SK-N-SH treated with all-trans-retinoic acid at 6 μM for 48 hours (cell line): ENCODE results near the gene KNG1.

Source experiments
- BACH2 ChIP-seq: fragments of 250-450 bp; sonication (Bioruptor Pico); IDR thresholded peaks from 2 replicates; pipeline ENCODE4 v1.9.0; 2021; ENCODE audit warnings: mild to moderate bottlenecking, borderline replicate concordance
- TCF4 ChIP-seq: fragments of 250-450 bp; sonication (Bioruptor Pico); IDR thresholded peaks from 2 replicates; pipeline ENCODE4 v1.8.0; 2021; ENCODE audit warnings: mild to moderate bottlenecking, moderate library complexity, borderline replicate concordance
- ZFP3 ChIP-seq: fragments of 250-450 bp; sonication (Bioruptor Pico); IDR thresholded peaks from 2 replicates; pipeline ENCODE4 v1.5.0; 2020; ENCODE audit warnings: mild to moderate bottlenecking, moderate library complexity
- TF ChIP-seq, protein P1 (sequence below): fragments of 250-450 bp; sonication (Bioruptor Pico); IDR thresholded peaks from 2 replicates; pipeline ENCODE4 v1.8.0; 2021; ENCODE audit warnings: low read depth, mild to moderate bottlenecking, moderate library complexity, borderline replicate concordance

DNA sequence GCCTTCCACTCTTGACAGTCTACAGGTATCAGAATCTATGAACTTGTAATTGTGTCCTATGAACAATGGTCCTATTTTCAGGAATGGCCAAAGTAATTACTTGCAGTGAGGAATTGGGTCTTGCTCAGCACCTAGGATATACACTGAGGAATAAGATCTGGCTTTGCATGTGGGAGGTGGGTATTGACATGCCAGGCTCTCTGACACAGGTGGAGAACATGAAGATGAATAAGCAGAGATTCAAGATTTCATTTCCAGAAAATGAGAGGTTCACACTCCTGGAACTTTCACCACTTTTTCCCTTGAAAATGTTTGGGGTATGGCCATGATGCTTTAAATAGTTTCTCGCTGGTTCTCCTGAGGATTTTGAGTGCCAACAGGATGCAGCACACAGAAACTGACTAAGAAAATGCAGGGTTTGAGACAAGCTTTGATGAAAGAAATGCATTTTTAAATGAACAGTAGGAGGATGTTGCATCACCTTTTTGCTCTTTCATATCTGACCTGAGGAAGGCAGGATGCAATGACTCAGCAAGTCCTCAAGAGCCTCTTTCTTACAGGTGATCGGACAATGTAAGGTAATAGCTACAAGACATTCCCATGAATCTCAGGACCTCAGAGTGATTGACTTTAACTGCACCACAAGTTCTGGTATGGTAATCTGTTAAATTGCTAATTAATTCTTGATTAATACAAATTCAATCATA is 47.6 kb upstream of the KNG1 start:
- TF ChIP-seq BACH2 (CRISPR knock-in tag) (no peak), ZFP3 (CRISPR knock-in tag) (no peak), TCF4 (CRISPR knock-in tag) (no peak)
- TF ChIP-seq, protein P1, sequence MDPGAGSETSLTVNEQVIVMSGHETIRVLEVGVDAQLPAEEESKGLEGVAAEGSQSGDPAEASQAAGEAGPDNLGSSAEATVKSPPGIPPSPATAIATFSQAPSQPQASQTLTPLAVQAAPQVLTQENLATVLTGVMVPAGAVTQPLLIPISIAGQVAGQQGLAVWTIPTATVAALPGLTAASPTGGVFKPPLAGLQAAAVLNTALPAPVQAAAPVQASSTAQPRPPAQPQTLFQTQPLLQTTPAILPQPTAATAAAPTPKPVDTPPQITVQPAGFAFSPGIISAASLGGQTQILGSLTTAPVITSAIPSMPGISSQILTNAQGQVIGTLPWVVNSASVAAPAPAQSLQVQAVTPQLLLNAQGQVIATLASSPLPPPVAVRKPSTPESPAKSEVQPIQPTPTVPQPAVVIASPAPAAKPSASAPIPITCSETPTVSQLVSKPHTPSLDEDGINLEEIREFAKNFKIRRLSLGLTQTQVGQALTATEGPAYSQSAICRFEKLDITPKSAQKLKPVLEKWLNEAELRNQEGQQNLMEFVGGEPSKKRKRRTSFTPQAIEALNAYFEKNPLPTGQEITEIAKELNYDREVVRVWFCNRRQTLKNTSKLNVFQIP (CRISPR knock-in tag) = no peak
